H9 (cell line): Measurements from ENCODE around the gene PXDN. TPM values are rescaled to one million over a fixed set of nuclear protein-coding genes. Genes with fewer than 3 reads are reported as not detected.

Experiments used
- DNase-seq: peaks from one replicate; pipeline ENCODE4 v3.0.0-alpha.2; 2017
- H2AFZ ChIP-seq: one replicate; pipeline ENCODE4 v1.6.1; 2013; ENCODE audit warnings: mild to moderate bottlenecking, low read length, control low read depth, moderate library complexity
- H2AK5ac ChIP-seq: 2 replicates; pipeline ENCODE4 v1.6.1; 2013; ENCODE audit warnings: low read length, control low read depth, mixed read lengths; ENCODE audit not compliant: insufficient read length
- H2BK120ac ChIP-seq: one replicate; pipeline ENCODE4 v1.6.1; 2013; ENCODE audit warnings: low read depth, mild to moderate bottlenecking, low read length, control low read depth, inconsistent platforms; ENCODE audit not compliant: poor library complexity, severe bottlenecking
- H2BK12ac ChIP-seq: 2 replicates; pipeline ENCODE4 v1.6.1; 2013; ENCODE audit warnings: low read length, control low read depth, mixed read lengths, low read depth; ENCODE audit not compliant: insufficient read length
- H2BK15ac ChIP-seq: 2 replicates; pipeline ENCODE4 v1.6.1; 2013; ENCODE audit warnings: low read depth, low read length, control low read depth
- H2BK20ac ChIP-seq: one replicate; pipeline ENCODE4 v1.6.1; 2013; ENCODE audit warnings: low read depth, mild to moderate bottlenecking, low read length, control low read depth, inconsistent platforms; ENCODE audit not compliant: poor library complexity, severe bottlenecking
- H2BK5ac ChIP-seq: 2 replicates; pipeline ENCODE4 v1.6.1; 2013; ENCODE audit warnings: low read length, control low read depth, mixed read lengths; ENCODE audit not compliant: insufficient read length
- H3K14ac ChIP-seq: 2 replicates; pipeline ENCODE4 v1.6.1; 2013; ENCODE audit warnings: low read length, control low read depth; ENCODE audit not compliant: insufficient read depth
- H3K18ac ChIP-seq: 2 replicates; pipeline ENCODE4 v1.6.1; 2013; ENCODE audit warnings: low read depth, mild to moderate bottlenecking, mixed read lengths, low read length, control low read depth; ENCODE audit not compliant: insufficient read length
- H3K23ac ChIP-seq: 2 replicates; pipeline ENCODE4 v1.6.1; 2013; ENCODE audit warnings: low read length, control low read depth, mixed read lengths, low read depth; ENCODE audit not compliant: insufficient read length
- H3K23me2 ChIP-seq: 2 replicates; pipeline ENCODE4 v1.6.1; 2013; ENCODE audit warnings: low read depth, mild to moderate bottlenecking, mixed read lengths, low read length, control low read depth; ENCODE audit not compliant: insufficient read length, poor library complexity, severe bottlenecking
- H3K27ac ChIP-seq: 2 replicates; pipeline ENCODE4 v1.5.1; 2013; ENCODE audit warnings: low read length, control low read depth, mixed read lengths, low read depth; ENCODE audit not compliant: insufficient read length
- H3K27me3 ChIP-seq: 2 replicates; pipeline ENCODE4 v1.6.1; 2013; ENCODE audit warnings: low read length, control low read depth, inconsistent platforms; ENCODE audit not compliant: insufficient read depth
- H3K4ac ChIP-seq: 2 replicates; pipeline ENCODE4 v1.6.1; 2013; ENCODE audit warnings: low read depth, mild to moderate bottlenecking, control low read depth, inconsistent platforms, low read length, moderate library complexity
- H3K4me1 ChIP-seq: 2 replicates; pipeline ENCODE4 v1.6.1; 2013; ENCODE audit warnings: low read length, control low read depth, inconsistent platforms; ENCODE audit not compliant: insufficient read depth
- H3K4me2 ChIP-seq: 2 replicates; pipeline ENCODE4 v1.6.1; 2013; ENCODE audit warnings: low read length, control low read depth, mixed read lengths; ENCODE audit not compliant: insufficient read length, insufficient read depth
- H3K56ac ChIP-seq: 2 replicates; pipeline ENCODE4 v1.6.1; 2013; ENCODE audit warnings: low read depth, mild to moderate bottlenecking, mixed read lengths, low read length, control low read depth; ENCODE audit not compliant: insufficient read length
- H3K79me1 ChIP-seq: 2 replicates; pipeline ENCODE4 v1.6.1; 2013; ENCODE audit warnings: low read depth, mild to moderate bottlenecking, moderate library complexity, low read length, control low read depth, inconsistent platforms; ENCODE audit not compliant: insufficient read depth, poor library complexity, severe bottlenecking
- H3K79me2 ChIP-seq: 2 replicates; pipeline ENCODE4 v1.6.1; 2013; ENCODE audit warnings: low read length, control low read depth, inconsistent platforms; ENCODE audit not compliant: insufficient read depth
- H3K9ac ChIP-seq: 2 replicates; pipeline ENCODE4 v1.6.1; 2013; ENCODE audit warnings: low read length, control low read depth, mixed read lengths; ENCODE audit not compliant: insufficient read length; ENCODE audit errors: extremely low read depth
- H3K9me3 ChIP-seq: one replicate; pipeline ENCODE4 v1.6.1; 2013; ENCODE audit warnings: low read depth, low read length, inconsistent platforms; ENCODE audit not compliant: control insufficient read depth
- H3T11ph ChIP-seq: one replicate; pipeline ENCODE4 v1.6.1; 2013; ENCODE audit warnings: mild to moderate bottlenecking, low read length, control low read depth, inconsistent platforms
- H4K20me1 ChIP-seq: one replicate; pipeline ENCODE4 v1.6.1; 2013; ENCODE audit not compliant: control insufficient read depth, insufficient read length, insufficient read depth
- H4K5ac ChIP-seq: 2 replicates; pipeline ENCODE4 v1.6.1; 2013; ENCODE audit warnings: low read depth, mild to moderate bottlenecking, mixed read lengths, low read length, control low read depth; ENCODE audit not compliant: insufficient read length
- H4K8ac ChIP-seq: replicated peaks from 2 replicates; pipeline ENCODE4 v1.6.1; 2013; ENCODE audit warnings: low read length, control low read depth, mixed read lengths, low read depth; ENCODE audit not compliant: insufficient read length
- H4K91ac ChIP-seq: 2 replicates; pipeline ENCODE4 v1.6.1; 2013; ENCODE audit warnings: low read depth, mild to moderate bottlenecking, moderate library complexity, mixed read lengths, low read length, control low read depth; ENCODE audit not compliant: insufficient read length
- H3K27ac Mint-ChIP-seq, 3 experiments: 2 replicates in 2 of 3; 3 replicates in 1 of 3; pipeline ENCODE4 v1.8.0; 2020 to 2021; ENCODE audit warnings: mixed read lengths in 3 of 3, mild to moderate bottlenecking in 1 of 3, moderate library complexity in 1 of 3
- H3K27me3 Mint-ChIP-seq: 2 replicates; pipeline ENCODE4 v1.8.0; 2021; ENCODE audit warnings: low read depth, mild to moderate bottlenecking, moderate library complexity, mixed read lengths
- H3K36me3 Mint-ChIP-seq, 3 experiments: 2 replicates in 2 of 3; 3 replicates in 1 of 3; pipeline ENCODE4 v1.8.0; 2020 to 2021; ENCODE audit warnings: low read depth in 3 of 3, mixed read lengths in 3 of 3; ENCODE audit not compliant: insufficient read depth in 1 of 3
- H3K4me1 Mint-ChIP-seq, 2 experiments: 2 replicates each; pipeline ENCODE4 v1.8.0; 2020; ENCODE audit warnings: mixed read lengths in 2 of 2
- H3K4me3 Mint-ChIP-seq, 2 experiments: 2 replicates in 1 of 2; 3 replicates in 1 of 2; pipeline ENCODE4 v1.8.0; 2020 to 2021; ENCODE audit warnings: mild to moderate bottlenecking in 2 of 2, mixed read lengths in 2 of 2, moderate library complexity in 1 of 2
- H3K9me3 Mint-ChIP-seq, 2 experiments: 2 replicates in 1 of 2; 3 replicates in 1 of 2; pipeline ENCODE4 v1.8.0; 2020; ENCODE audit warnings: mild to moderate bottlenecking in 2 of 2, mixed read lengths in 2 of 2, moderate library complexity in 1 of 2
- CTCF ChIP-seq: fragments of 200-600 bp; sonication (generic); conservative IDR thresholded peaks from 3 replicates; pipeline ENCODE4 v1.8.0; 2021; ENCODE audit warnings: antibody characterized with exemption, mild to moderate bottlenecking
- WGBS: extraction: QIAGEN DNeasy Blood & Tissue Kit; methylation state at CpG from one replicate; pipeline ENCODE4 v1.1.7; 2013; ENCODE audit warnings: missing lambda C conversion rate, low lambda C conversion rate, mixed read lengths; ENCODE audit not compliant: insufficient read length; ENCODE audit errors: extremely low coverage; 5-methylcytosine and 5-hydroxymethylcytosine counted together
- total RNA-seq: library from RNA; stranded (reverse); gene quantifications from 2 replicates; pipeline ENCODE4 v1.2.1, GENCODE V29; 2021

PXDN gene
- total RNA-seq, 1 experiment from 2014 or later = 146 TPM

- H2BK20ac ChIP-seq = no peak overlapping the region
- no peak overlapping the region for H3K9ac ChIP-seq
- Mint-ChIP-seq H3K9me3 (no peaks in the 10 kb centered on the region), H3K36me3 (no peaks in the 10 kb centered on the region), H3K4me1 (peaks cover 12 to 13% of the 10 kb centered on the region in 2 experiments), H3K27ac (no peak overlapping the region), H3K27me3 (no peaks in the 10 kb centered on the region), H3K4me3 (no peak overlapping the region)
- H3K9me3 ChIP-seq = no peaks in the 10 kb centered on the region
- no peak overlapping the region for H2BK120ac ChIP-seq
- H3T11ph ChIP-seq = no peak overlapping the region
- H3K4me1 ChIP-seq = no peaks in the 10 kb centered on the region; the same call in 1 of the 2 replicates
- no peak for DNase-seq
- no peak overlapping the region for H3K27ac ChIP-seq
- H2BK12ac ChIP-seq = no peak overlapping the region
- H3K4ac ChIP-seq = no peak overlapping the region
- H4K5ac ChIP-seq = no peak overlapping the region
- H3K79me2 ChIP-seq = no peaks in the 10 kb centered on the region
- H2BK5ac ChIP-seq = no peak overlapping the region
- WGBS = no CpG with 5 or more reads among the region's 11 CpGs
- H3K23me2 ChIP-seq = no peaks in the 10 kb centered on the region
- H2BK15ac ChIP-seq = no peak overlapping the region
- peak; percentile 66 for TF ChIP-seq CTCF
- no peak overlapping the region for H4K8ac ChIP-seq
- H3K23ac ChIP-seq = no peak overlapping the region
- H3K56ac ChIP-seq = no peak overlapping the region
- H2AFZ ChIP-seq = no peak overlapping the region
- H3K18ac ChIP-seq = no peak overlapping the region
- no peak overlapping the region for H4K91ac ChIP-seq
- no peaks in the 10 kb centered on the region for H3K27me3 ChIP-seq
- no peak overlapping the region for H3K14ac ChIP-seq
- no peaks in the 10 kb centered on the region for H4K20me1 ChIP-seq
- H3K4me2 ChIP-seq = no peak overlapping the region
- H2AK5ac ChIP-seq = no peak overlapping the region
- no peaks in the 10 kb centered on the region for H3K79me1 ChIP-seq
Measured at GRCh38 chr2:1789610-1790009, 45.3 kb upstream of the PXDN start.
